Globus pallidus (tissue), 1 donor: ENCODE measurements around the gene RUNX1.

Experiments
- DNase-seq: peaks from one replicate; pipeline ENCODE4 v3.0.0-alpha.2; 2015; ENCODE audit warnings: low spot score

RUNX1 gene

GRCh38 chr21:35059742-35060141, 10.6 kb upstream of the RUNX1 start:
- no peak for DNase-seq

DNA sequence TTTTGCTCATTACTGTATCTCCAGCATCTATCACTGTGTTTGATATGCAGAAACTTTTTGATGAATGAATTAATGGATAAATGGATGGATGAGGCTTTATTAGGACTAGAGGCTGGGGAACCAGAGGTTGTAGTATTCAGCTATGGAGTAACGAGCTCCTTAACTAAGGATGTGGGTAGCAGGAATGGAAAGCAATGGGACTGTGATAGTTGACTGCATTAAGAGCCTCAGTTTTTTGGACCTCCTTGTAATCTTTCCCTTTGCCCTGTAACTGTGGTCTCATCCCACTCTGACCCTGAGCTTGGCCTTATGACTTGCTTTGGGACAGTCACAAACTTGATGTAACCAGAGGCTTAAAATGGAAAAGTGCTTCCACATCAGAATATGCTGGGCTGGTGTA, 9.0 kb upstream of the RUNX1 start:
- no peak for DNase-seq

GRCh38 chr21:35057428-35057827, 8.3 kb upstream of the RUNX1 start:
- no peak for DNase-seq

DNA sequence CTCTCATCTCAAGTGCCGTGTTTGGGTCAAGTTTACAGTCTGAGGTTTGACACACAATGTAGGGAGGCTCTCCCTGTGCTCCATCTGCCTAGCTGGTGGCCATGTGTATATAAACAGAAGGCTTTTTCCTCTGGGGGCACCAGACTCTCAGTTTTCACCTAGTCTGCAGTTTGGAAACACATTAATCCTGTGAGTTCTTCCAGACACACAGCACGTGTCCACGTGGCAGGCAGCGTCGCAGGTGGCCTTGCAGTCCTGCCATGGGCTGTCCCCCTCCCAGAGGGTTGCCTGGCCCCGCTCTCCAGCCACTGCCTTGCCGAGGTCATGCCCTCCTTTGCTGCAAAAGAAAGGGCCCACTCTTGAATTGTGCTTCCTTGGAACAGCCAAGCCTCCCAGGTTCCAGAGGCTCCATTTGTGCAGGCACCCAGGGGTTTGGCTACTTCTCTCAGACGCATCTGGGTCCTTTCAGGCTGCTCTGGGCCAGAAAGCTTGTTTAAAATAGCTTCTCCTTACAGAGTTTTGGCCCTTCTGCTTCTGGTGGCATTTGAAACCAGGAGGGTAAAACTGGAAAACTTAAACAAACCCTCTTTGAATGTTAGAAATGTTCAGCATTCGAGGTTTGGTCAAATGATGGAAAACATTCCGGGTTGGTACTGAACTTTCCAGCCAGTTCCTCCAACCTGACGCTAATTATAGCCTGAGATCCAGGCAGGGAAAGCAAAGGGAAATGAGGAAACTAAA, 4.4 kb upstream of the RUNX1 start:
- no peak for DNase-seq

- DNase-seq: no peak
Observed at GRCh38 chr21:35052801-35053200, 3.7 kb upstream of the RUNX1 start.

DNA sequence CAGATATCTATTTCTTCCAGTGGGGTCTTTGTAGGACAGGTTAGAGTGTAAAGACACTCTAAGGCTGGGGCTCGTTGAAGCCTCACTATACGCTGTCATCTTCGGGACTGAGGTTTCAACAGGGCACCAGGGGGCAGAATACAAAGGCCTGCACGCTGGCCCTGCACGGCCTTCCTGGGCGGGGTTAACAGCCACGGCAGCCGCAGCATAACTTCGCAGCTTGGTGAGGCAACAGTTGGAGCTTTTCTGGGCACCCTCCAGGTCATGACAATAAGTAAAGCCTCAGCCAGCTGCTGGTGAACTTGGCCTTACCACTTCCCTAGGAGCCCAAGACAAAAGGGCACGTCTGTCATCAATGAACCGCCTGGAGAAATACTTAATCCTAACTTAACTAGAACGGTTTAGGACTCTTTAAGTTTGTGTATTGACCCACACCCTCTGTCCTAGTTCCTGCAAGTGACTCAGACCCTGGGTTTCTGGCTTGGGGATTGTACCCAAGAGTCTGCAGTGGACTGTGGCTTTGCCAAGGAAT, 2.3 kb upstream of the RUNX1 start:
- peak; percentile 75 for DNase-seq

DNA sequence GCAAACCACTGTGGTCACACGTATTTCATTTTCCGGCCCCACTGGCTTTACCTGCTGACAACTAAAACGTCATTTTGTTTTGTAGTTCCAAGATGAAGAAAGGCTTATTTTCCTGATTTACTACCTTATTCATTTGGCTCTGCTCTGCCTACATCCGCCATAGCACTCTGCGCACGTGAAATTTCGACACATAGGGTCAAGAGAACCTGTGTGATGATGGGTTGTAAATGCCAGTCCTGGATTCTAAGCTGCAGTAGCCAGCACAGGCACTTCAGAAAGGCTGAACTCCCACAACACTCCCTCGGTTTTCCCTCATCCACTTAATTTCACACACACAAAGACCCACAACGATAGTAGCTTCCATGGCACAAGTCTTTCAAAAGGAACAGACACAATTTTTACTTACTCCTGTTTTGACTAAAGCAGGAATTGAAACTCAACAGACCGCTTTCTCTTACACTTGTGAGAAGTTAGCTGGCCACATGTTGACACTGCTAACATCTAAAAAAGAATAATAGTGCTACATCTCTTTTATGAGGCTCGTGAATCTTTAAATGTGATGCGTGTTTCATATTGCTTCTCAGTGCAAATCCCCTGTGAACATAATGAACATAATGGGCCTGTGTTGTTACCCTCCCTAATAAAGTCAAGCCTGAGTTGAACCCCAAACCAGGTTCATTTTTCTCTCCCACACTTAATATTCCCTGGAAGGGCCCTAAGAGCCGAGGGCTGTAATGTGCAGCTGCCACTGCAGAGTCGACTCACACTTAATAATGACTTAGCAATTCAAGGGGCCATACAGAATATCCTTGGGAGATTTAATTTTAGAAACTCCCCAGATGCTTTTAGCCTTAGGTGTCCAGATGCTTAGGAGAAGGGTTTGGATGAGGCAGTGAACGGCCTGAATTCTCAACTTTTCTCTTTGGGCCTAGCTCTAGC, 1.5 kb upstream of the RUNX1 start:
- peak; percentile 45 for DNase-seq

- peak; percentile 15 for DNase-seq
Observed at GRCh38 chr21:35048183-35048601, 910 bp downstream of the RUNX1 start.

DNA sequence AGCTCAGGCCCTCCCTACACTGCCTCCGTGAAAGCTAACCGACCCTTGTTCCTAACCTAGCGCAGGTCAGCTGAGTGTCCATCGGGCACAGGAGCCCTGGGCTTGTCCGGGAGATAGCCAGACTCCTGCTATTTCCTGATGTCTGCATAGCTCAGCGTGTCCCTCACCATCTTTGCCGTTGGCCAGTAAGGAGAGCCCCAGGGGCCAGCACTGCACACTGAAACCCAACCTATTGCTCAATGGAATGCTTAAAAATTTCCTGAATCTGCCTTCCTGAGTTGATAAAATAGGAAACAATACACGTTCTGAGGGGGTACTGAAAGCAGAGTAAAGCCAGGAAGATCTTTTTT, 2.2 kb downstream of the RUNX1 start:
- DNase-seq: no peak

DNA sequence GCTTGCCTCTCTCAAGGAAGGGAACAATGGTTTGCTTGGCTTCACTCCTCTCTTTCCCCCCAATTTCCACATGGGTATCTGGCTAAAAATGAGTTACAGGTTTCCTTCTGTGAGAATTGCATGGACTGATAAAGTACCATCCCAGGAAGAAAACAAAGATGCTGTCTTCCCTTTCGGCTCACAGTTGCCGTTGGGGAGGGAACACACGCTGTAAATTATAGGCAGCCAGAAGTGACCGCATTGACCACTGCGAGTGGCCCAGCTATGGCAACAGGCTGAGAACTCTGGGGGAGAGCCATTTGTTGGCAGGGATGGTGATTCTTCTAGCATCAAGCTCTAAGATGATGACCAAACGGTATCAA, 2.9 kb downstream of the RUNX1 start:
- DNase-seq: no peak

DNA sequence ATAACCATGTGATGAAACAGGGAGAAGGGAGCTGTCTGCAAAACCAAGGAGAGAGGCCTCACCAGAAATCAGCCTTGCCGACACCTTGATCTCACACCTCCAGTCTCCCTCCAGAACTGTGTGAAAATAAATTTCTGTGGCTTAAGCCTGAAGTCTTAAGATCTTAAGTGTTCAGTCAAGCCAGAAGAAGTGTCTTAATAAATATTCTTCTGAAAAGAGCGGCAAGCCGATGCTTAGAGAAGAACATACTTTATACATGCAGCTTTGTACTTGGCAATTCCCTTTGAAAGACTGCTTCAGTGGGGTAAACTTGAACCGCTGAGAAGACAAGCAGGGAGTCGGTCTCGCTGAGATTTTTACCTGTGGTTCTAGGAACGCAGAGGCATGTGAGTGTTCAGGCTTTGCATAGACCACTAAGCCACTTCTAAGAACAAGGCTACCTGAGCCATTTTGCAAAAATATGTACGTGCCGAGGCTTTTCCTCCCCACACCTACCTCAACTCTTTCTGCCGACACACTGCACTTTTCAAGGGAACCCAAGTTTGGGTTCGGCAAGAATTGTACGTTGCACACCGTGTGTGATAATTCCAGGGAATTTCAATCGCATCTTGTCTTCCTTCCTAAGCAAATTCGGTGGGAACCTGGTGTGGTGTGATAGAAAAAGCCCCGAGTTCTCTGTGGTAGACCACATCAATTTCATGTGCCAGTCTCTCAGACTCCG, 3.4 kb downstream of the RUNX1 start:
- DNase-seq: no peak

- no peak for DNase-seq
Observed at GRCh38 chr21:35044770-35045541, 4.1 kb downstream of the RUNX1 start.

DNA sequence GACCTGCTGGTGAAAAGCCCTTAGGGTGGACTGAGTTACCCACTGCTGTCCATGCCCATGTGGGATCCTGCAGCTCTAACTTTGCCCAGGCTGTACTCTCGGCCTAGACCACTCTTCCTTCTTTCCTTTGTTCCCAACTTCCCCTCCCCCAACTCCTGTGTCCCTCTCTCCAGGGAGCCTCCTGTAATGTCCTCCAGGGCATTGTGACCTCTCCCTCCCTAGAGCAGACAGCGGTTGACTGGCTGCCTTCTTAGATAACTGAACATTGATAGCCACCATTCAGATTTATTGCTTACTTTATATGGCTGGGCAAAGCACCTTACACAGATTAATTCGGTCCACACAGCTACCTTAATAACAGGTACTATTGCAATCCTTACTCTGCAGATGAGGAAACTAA, 5.0 kb downstream of the RUNX1 start:
- no peak for DNase-seq

DNA sequence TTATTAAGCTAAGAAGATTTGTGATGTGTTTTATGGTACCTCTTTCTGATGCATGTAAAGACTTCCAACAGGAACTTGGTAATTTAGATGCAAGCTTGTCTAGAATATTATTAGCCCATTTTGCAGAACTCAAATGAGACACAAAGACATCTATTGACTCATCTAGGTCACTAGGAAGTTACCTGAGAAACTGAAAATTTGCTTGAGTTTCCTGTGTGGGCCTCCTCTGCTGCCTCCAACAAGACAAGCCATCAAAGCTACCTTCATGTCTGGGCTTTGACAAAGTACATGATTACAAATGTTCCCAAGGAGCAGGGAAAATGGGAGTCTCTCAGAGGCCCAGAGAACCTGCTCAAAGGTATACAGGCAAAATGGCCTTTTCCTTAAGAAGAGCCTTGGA, 5.6 kb downstream of the RUNX1 start:
- no peak for DNase-seq

DNA sequence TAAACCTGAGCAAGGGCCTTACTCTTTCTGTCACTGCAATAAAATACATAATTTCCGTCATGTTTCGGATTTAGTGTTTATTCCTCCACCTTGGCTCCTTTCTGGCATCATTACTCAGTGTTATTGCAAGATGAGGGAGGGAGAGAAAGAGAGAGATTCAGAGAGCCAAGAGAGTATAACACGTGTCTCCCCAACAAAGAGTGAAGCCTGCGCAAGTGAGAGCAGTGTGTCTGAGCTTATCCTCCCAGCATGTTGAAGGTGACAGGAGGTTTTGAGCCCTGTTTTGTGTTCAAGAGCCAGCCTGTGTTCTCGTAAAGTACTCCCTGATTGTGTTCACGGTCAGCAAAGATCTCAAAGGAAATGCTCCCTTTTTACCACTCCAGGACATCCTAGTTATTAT, 6.3 kb downstream of the RUNX1 start:
- no peak for DNase-seq

DNA sequence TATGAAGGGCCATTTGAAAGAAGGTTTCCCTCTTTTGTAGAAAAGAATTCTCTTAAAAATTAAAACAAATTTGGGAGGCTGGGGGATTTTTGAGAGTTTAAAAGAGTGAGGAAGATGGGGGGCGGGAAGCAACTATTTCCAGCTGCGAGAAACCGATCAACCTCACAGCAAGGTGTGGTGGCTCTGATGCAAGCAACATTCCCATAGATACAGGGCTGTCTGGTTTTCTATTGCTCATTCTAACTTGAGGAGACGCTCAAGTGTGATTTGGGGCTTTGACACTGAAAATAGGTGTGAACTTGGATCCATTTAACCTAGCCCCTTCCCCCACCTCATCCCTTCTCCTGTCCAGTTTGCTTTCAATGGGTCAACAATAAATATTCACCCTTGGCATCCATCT, 7.2 kb downstream of the RUNX1 start:
- DNase-seq: no peak

GRCh38 chr21:35041122-35041521, 8.0 kb downstream of the RUNX1 start:
- DNase-seq: no peak

GRCh38 chr21:35039595-35040289, 9.4 kb downstream of the RUNX1 start:
- no peak for DNase-seq

GRCh38 chr21:35038772-35039319, 10.3 kb downstream of the RUNX1 start:
- DNase-seq: no peak

DNA sequence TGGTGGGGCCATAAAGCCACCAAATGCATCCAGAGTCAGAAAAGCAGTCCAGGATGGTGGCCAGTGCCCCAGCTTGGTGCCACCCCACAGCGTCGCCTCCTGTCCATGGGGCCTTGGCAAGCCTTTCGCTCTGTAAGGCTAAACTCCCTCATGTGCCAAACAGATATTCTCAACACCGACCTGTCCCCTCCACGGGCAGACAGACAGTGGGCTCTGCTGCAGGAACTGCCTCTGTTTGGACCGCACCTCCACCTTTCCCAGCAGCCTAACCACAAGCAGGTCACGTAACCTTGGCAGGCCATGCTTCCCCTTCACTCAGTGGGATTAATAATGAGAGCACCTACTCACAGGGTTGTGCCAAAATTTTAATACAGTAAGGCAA, 11.7 kb downstream of the RUNX1 start:
- DNase-seq: no peak
